Measurements from ENCODE around the gene RXRA. TPM values are rescaled to one million over a fixed set of nuclear protein-coding genes. Genes with fewer than 3 reads are reported as not detected.

Gene RXRA
- total and polyA plus RNA-seq, 2 experiments from 2014 or later = 32.9 to 46.1 TPM

DNA sequence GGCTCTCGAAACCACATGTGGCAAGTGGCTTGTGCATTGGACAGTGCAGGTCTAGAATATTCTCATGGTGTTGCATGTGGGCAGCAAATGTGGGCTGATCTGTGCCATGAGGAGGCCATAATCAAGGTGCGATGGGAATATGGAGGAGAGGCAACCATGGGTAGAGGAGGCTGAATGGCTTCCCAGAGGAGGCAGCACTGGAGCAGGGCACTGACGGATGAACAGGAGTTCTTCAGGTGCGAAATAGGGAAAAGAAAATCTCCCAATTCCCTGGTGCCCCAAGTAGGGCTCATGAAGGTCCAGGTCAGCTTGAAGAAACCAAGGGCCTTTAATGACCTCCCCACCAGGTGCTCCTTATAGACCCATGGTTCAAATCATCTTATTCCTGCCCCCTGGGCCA lies 126.5 kb downstream of the RXRA start:
- Histone ChIP-seq H3K4me3 (no peak overlapping the region), H3K27ac (no peak overlapping the region), H3K27me3 (no peaks in the 10 kb centered on the region), H3K9me3 (ENCODE audit: low read depth) (no peaks in the 10 kb centered on the region), H3K36me3 (no peaks in the 10 kb centered on the region), H3K4me1 (ENCODE audit: low read depth) (peaks cover 11% of the 10 kb centered on the region)
- no peak for DNase-seq (ENCODE audit: low read depth in 1 of 2, low spot score in 1 of 2)
- TF ChIP-seq CTCF (IDR thresholded peaks at IDR 0.05; ENCODE audit: low read depth, low read length) = no peak

- Histone ChIP-seq H3K27ac (no peak overlapping the region), H3K4me1 (ENCODE audit: low read depth) (peaks cover 15% of the 10 kb centered on the region), H3K9me3 (ENCODE audit: low read depth) (no peaks in the 10 kb centered on the region), H3K27me3 (no peaks in the 10 kb centered on the region), H3K36me3 (no peaks in the 10 kb centered on the region), H3K4me3 (no peak overlapping the region)
- no peak for DNase-seq (ENCODE audit: low read depth in 1 of 2, low spot score in 1 of 2)
- no peak for TF ChIP-seq CTCF (IDR thresholded peaks at IDR 0.05; ENCODE audit: low read depth, low read length)
These were observed 127.7 kb downstream of the RXRA start for GRCh38 chr9:134453776-134454475.

GRCh38 chr9:134454476-134454857 lies 128.2 kb downstream of the RXRA start:
- Histone ChIP-seq H3K4me1 (ENCODE audit: low read depth) (peaks cover 15% of the 10 kb centered on the region), H3K4me3 (no peak overlapping the region), H3K9me3 (ENCODE audit: low read depth) (no peaks in the 10 kb centered on the region), H3K36me3 (no peaks in the 10 kb centered on the region), H3K27me3 (no peaks in the 10 kb centered on the region), H3K27ac (no peak overlapping the region)
- no peak for TF ChIP-seq CTCF (IDR thresholded peaks at IDR 0.05; ENCODE audit: low read depth, low read length)
- DNase-seq (ENCODE audit: low read depth in 1 of 2, low spot score in 1 of 2) = no peak

DNA sequence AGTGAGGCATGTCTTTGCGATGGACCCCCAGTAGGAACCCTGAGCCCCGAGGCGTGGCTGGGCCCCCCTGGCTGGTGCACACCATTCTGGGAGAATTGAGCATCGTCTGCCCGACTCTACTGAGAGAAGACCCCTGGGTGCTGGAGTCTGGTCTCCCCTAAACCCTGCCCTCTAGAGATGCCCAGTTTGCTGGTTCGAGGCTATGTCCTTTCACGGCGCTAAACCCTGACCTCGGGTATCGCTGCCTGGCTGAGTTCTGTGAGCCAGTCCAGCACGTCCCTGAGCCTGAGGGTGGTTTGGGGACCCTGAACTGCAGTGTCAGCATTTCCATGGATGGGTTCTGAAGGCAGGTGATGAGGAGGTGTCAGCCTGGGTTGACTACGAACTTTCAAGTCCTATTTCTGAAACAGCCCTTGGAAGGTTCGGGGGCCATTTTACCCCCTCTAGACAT lies 128.8 kb downstream of the RXRA start:
- no peak for DNase-seq (ENCODE audit: low read depth in 1 of 2, low spot score in 1 of 2)
- Histone ChIP-seq H3K4me1 (ENCODE audit: low read depth) (peaks cover 15% of the 10 kb centered on the region), H3K27ac (no peak overlapping the region), H3K36me3 (no peaks in the 10 kb centered on the region), H3K4me3 (no peak overlapping the region), H3K9me3 (ENCODE audit: low read depth) (no peaks in the 10 kb centered on the region), H3K27me3 (no peaks in the 10 kb centered on the region)
- no peak for TF ChIP-seq CTCF (IDR thresholded peaks at IDR 0.05; ENCODE audit: low read depth, low read length)

- Histone ChIP-seq H3K27ac (no peak overlapping the region), H3K4me1 (ENCODE audit: low read depth) (peaks cover 15% of the 10 kb centered on the region), H3K27me3 (no peaks in the 10 kb centered on the region), H3K36me3 (no peaks in the 10 kb centered on the region), H3K4me3 (no peak overlapping the region), H3K9me3 (ENCODE audit: low read depth) (no peaks in the 10 kb centered on the region)
- no peak for TF ChIP-seq CTCF (IDR thresholded peaks at IDR 0.05; ENCODE audit: low read depth, low read length)
- DNase-seq (ENCODE audit: low read depth in 1 of 2, low spot score in 1 of 2) = no peak
These were observed 129.3 kb downstream of the RXRA start for GRCh38 chr9:134455537-134455933.

Data from cardiac muscle cell (in vitro differentiated cells and primary cell).